CD4-positive, alpha-beta T cell (primary cell): ENCODE data around the gene HK1. TPM values are rescaled to one million over a fixed set of nuclear protein-coding genes. Genes with fewer than 3 reads are reported as not detected.

Experiments used
- ATAC-seq: fragments of 200-7000 bp; cut with Tn5 transposase; one replicate; pipeline ENCODE4 v1.10.0; 2022; ENCODE audit warnings: mild to moderate bottlenecking; ENCODE audit not compliant: poor library complexity
- CTCF ChIA-PET: fragments of 350-600 bp; sonication (Branson Sonifier 250); formaldehyde crosslinking; loops from one replicate; lab custom pipeline; 2021; ENCODE audit warnings: antibody characterized with exemption, inconsistent platforms; lab: Charles Lee
- POLR2A ChIA-PET: fragments of 350-600 bp; sonication (Branson Sonifier 250); formaldehyde crosslinking; loops from one replicate; lab custom pipeline; 2021; ENCODE audit warnings: antibody characterized with exemption, inconsistent platforms; lab: Charles Lee
- DNase-seq, 14 experiments: peaks; one replicate each; pipeline ENCODE4 v3.0.0-alpha.2; 2013 to 2020; ENCODE audit warnings: mixed read lengths in 2 of 14
- H3K27ac ChIP-seq, 2 donors: one replicate each; pipeline versions ENCODE4 v1.5.1 to v1.7.0; 2013; ENCODE audit warnings: low read length in 2 of 2, low read depth in 1 of 2, mild to moderate bottlenecking in 1 of 2
- H3K27me3 ChIP-seq, 2 experiments: 1 replicate in 1 of 2; 2 replicates in 1 of 2; pipeline versions ENCODE4 v1.6.1 to v1.7.0; 2013; ENCODE audit warnings: low read length in 2 of 2, control low read depth in 1 of 2, mild to moderate bottlenecking in 1 of 2, moderate library complexity in 1 of 2; ENCODE audit not compliant: insufficient read depth in 2 of 2, control insufficient read depth in 1 of 2
- H3K36me3 ChIP-seq: one replicate; pipeline ENCODE4 v1.6.1; 2013; ENCODE audit warnings: low read length, control low read depth; ENCODE audit not compliant: insufficient read depth
- H3K4me1 ChIP-seq: one replicate; pipeline ENCODE4 v1.6.1; 2013; ENCODE audit warnings: low read length, control low read depth; ENCODE audit not compliant: insufficient read depth
- H3K4me3 ChIP-seq: one replicate; pipeline ENCODE4 v1.5.1; 2013; ENCODE audit warnings: mild to moderate bottlenecking, low read length, moderate library complexity
- H3K9me3 ChIP-seq, 2 experiments: 1 replicate in 1 of 2; 2 replicates in 1 of 2; pipeline versions ENCODE4 v1.6.1 to v1.7.0; 2013; ENCODE audit warnings: low read length in 2 of 2, mild to moderate bottlenecking in 2 of 2, control low read depth in 1 of 2, moderate library complexity in 1 of 2; ENCODE audit not compliant: control insufficient read depth in 1 of 2, insufficient read depth in 1 of 2
- H3K27ac Mint-ChIP-seq: one replicate; pipeline ENCODE4 v1.8.0; 2020; ENCODE audit warnings: mixed read lengths
- H3K27me3 Mint-ChIP-seq: one replicate; pipeline ENCODE4 v1.8.0; 2021; ENCODE audit warnings: mixed read lengths
- H3K36me3 Mint-ChIP-seq: one replicate; pipeline ENCODE4 v1.8.0; 2021; ENCODE audit warnings: low read depth, mixed read lengths
- H3K4me1 Mint-ChIP-seq: one replicate; pipeline ENCODE4 v1.8.0; 2021; ENCODE audit warnings: low read depth, mixed read lengths
- H3K4me3 Mint-ChIP-seq: one replicate; pipeline ENCODE4 v1.8.0; 2020; ENCODE audit warnings: mild to moderate bottlenecking, mixed read lengths
- H3K9me3 Mint-ChIP-seq: one replicate; pipeline ENCODE4 v1.8.0; 2020; ENCODE audit warnings: mixed read lengths
- intact Hi-C, 2 experiments: fragments of 100-400 bp; cut with DNase I in 1 of 2; cut with micrococcal nuclease in 1 of 2; formaldehyde crosslinking; loops; one replicate each; pipeline versions ENCODE4 v1.15.1 to v1.9.0; 2023 to 2025; cut with DNase I, micrococcal nuclease
- total RNA-seq, 174 experiments: library from RNA in 2 of 174; stranded (reverse) in 2 of 174; gene quantifications; one replicate each; pipeline ENCODE4 v1.2.3 and lab custom pipeline; 2021 to 2026
- TF ChIP-seq, protein P1 (sequence below): fragments of 200-600 bp; IDR thresholded peaks from one replicate; pipeline ENCODE4 v1.8.0; 2022; ENCODE audit warnings: antibody characterized with exemption, mild to moderate bottlenecking

The HK1 gene
- total RNA-seq, 2 experiments from 2014 or later, result 45.6 to 48.1 TPM

- no peak overlapping the region for H3K27ac Mint-ChIP-seq
- ATAC-seq, result no peak
- H3K4me1 Mint-ChIP-seq, result peaks cover 16% of the 10 kb centered on the region
Measured at GRCh38 chr10:69413221-69413865, 135.0 kb downstream of the HK1 start.

DNA sequence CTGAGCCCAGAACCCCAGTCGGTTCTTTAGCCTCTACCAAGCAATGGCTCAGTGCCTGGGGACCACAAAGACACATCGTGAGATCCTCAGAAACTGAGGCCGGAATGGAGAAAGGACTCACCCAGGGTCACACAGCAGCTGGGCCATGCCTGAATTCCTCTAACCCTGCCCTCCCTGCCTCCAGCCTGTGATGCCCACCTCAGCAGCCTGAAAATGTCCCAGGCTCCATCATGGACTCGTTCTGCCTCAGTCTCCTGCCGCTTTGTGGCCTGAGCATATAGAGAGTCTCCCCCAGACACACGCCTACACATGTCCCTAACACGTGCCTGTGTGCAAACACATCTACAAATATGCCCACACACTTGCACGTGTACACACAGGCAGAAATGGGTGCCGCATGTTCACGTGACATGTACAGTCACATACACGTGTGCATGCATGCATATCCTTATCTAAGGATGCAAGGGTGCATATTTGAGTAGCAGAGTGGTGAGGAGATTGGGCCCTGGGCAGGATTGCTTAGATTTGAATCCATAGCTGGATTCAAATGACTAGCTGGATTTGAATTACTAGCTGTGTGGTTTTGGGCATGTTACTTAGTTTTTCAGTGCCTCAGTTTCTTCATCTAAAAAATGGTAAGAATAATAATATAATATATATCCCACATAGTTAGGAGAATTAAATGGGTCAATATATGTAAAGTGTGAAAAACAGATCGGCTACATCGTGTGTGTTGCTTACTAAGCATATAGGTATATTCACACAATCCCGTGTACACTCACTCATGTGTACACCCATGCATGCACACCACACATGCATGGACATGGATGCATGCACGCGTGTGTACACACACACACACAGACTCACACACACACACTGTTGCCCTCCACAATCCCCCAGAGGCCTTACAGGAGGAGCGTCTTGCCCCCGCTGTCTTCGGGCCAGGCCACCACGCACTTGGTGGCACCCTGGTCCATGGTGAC, 136.0 kb downstream of the HK1 start:
- TF ChIP-seq, protein P1, sequence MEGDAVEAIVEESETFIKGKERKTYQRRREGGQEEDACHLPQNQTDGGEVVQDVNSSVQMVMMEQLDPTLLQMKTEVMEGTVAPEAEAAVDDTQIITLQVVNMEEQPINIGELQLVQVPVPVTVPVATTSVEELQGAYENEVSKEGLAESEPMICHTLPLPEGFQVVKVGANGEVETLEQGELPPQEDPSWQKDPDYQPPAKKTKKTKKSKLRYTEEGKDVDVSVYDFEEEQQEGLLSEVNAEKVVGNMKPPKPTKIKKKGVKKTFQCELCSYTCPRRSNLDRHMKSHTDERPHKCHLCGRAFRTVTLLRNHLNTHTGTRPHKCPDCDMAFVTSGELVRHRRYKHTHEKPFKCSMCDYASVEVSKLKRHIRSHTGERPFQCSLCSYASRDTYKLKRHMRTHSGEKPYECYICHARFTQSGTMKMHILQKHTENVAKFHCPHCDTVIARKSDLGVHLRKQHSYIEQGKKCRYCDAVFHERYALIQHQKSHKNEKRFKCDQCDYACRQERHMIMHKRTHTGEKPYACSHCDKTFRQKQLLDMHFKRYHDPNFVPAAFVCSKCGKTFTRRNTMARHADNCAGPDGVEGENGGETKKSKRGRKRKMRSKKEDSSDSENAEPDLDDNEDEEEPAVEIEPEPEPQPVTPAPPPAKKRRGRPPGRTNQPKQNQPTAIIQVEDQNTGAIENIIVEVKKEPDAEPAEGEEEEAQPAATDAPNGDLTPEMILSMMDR, result no peak
- no peak for DNase-seq
- H3K4me3 Mint-ChIP-seq, result no peak overlapping the region
- Histone ChIP-seq H3K36me3 (no peaks in the 10 kb centered on the region), H3K4me3 (no peak overlapping the region), H3K27me3 (no peaks in the 10 kb centered on the region), H3K4me1 (peaks cover 10% of the 10 kb centered on the region), H3K9me3 (peaks cover 0 to 4% of the 10 kb centered on the region in 2 experiments), H3K27ac (no peak overlapping the region)
- POLR2A ChIA-PET, result no interaction called here
- no peaks in the 10 kb centered on the region for H3K9me3 Mint-ChIP-seq
- CTCF ChIA-PET, result interaction anchor here (1.0 kb wide), 1 partner anchor 93 kb away, joined by 3 read pairs; no protein-coding TSS in a partner anchor
- no peak overlapping the region for H3K27ac Mint-ChIP-seq
- no peak for ATAC-seq
- peaks cover 6% of the 10 kb centered on the region for H3K4me1 Mint-ChIP-seq
- no peaks in the 10 kb centered on the region for H3K27me3 Mint-ChIP-seq
- intact Hi-C loops, result no loop called here
- H3K36me3 Mint-ChIP-seq, result no peaks in the 10 kb centered on the region

More at GRCh38 chr10:69413221-69413865, 135.0 kb downstream of the HK1 start:
- Histone ChIP-seq H3K36me3 (no peaks in the 10 kb centered on the region), H3K4me1 (peaks cover 17% of the 10 kb centered on the region), H3K27ac (no peak overlapping the region), H3K27me3 (no peaks in the 10 kb centered on the region), H3K9me3 (peaks cover 0 to 4% of the 10 kb centered on the region in 2 experiments), H3K4me3 (no peak overlapping the region)
- no peak overlapping the region for H3K4me3 Mint-ChIP-seq
- TF ChIP-seq, protein P1, result peak; percentile 50
- no peaks in the 10 kb centered on the region for H3K27me3 Mint-ChIP-seq
- peak in 4 of 14 experiments; percentile 32 to 65 (median 58) for DNase-seq
- H3K9me3 Mint-ChIP-seq, result no peaks in the 10 kb centered on the region
- intact Hi-C loops, result no loop called here
- ChIA-PET CTCF (interaction anchor here (1.0 kb wide), 1 partner anchor 9 kb away, joined by 3 read pairs; no protein-coding TSS in a partner anchor), POLR2A (no interaction called here)
- no peaks in the 10 kb centered on the region for H3K36me3 Mint-ChIP-seq

DNA sequence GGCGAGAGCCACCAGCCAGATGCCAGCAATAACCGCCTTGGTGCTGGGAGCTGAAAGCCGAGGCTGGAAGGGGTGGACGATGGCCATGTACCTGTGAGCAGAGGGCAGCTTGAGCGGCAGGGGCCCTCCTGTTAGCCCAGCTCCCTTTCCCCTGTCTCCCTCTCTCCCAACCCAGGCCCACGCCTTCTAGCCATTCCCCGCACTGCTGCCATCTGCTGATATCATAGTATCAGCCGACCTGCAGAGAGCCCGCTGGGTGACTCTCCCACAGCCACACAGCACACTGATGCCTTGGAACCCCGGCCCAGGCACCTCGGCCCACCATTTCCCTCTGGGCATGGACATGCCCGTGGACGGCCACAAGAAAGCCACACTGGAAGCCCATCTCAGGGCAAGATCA, 136.8 kb downstream of the HK1 start:
- H3K4me1 ChIP-seq, result peaks cover 6% of the 10 kb centered on the region
- H3K27ac ChIP-seq, result no peak overlapping the region
- no peaks in the 10 kb centered on the region for H3K36me3 ChIP-seq
- Mint-ChIP-seq H3K9me3 (no peaks in the 10 kb centered on the region), H3K4me3 (no peak overlapping the region), H3K27ac (no peak overlapping the region), H3K27me3 (no peaks in the 10 kb centered on the region), H3K4me1 (peaks cover 5% of the 10 kb centered on the region), H3K36me3 (no peaks in the 10 kb centered on the region)
- intact Hi-C loops, result no loop called here
- H3K4me3 ChIP-seq, result no peak overlapping the region
- H3K9me3 ChIP-seq, result peaks cover 0 to 4% of the 10 kb centered on the region in 2 experiments
- ATAC-seq (no peak), DNase-seq (no peak)
- ChIA-PET POLR2A (no interaction called here), CTCF (interaction anchor here (1.0 kb wide), 1 partner anchor 92 kb away, joined by 3 read pairs; no protein-coding TSS in a partner anchor)
- H3K27me3 ChIP-seq, result no peaks in the 10 kb centered on the region
- TF ChIP-seq, protein P1, result no peak
